HG02642 (cell line): ENCODE data around the gene NDUFA8.

ENCODE experiments used
- ATAC-seq: cut with Tn5 transposase; IDR thresholded peaks from one replicate; pipeline ENCODE4 v1.9.1; 2021; ENCODE audit warnings: mild to moderate bottlenecking; ENCODE audit not compliant: unreplicated experiment, poor library complexity

NDUFA8 gene

DNA sequence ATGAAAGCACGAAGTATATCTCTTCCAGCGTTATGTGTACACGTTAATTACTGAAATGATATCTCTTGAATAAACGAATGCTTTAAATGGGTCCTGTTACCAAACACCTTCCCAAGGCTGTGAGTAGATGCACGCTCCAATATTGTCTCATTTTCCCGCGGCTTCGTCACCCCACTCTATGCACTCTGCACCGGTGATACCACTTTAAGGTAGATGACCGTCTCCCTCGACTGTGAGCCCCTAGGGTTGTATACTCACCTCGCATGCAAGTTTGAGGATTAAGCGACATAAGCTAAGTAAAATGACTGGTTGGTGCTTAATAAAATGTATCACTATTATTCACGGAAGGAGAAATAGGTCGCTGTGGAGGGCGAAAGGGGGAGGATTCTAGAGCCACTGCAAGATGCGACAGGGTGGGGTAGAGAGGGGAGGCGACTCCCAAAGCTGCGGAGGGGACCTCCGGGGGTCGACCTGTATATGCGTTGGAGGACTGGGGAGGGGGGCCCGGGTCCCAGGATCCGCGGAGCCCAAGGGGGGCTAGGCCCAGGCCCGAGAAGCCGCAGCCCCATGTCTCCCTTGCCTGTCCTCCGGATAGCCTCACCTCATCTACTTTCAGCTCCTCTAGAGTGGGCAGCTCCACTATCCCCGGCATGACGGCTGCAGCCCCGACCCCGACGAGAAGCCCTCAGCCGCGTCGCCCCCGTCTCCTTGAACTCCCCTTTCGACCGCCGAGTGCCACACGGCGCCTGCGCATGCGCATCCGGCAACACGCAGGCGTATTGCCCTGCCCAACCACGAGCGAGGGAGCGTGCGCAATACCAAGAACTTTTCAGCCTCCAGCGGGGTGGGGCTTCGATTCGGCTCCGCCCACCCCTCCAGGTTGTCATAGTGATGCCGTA lies at the start of gene NDUFA8, which contains the start of gene MORN5:
Gene NDUFA8 (minus strand): TSS at position 754 of the 899 bp plus-strand sequence. CDS start 102 bp downstream, at position 652.
Gene MORN5 (plus strand): TSS at position 883 of the 899 bp plus-strand sequence. CDS start 65 bp downstream, outside the sequence.
- ATAC-seq, result peak; percentile 96

DNA sequence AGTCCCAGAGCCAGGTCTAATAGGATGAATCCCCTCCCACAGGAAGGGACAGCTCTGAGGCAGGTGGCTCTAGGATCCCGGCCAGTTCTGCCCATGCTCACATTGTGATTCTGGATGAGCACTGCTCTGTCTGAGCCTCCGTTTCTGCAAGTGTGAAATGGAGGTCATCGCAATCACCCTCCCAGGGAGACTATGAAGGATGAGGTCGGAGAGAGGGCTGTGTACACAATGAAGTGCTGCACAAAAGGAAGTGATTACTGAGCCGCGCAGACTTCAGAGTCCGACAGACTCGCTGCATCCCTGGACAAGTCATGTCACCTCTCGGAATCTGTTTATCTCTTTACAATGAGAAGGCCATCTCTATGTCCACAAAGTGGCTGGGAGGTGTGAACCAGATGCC lies 47.5 kb upstream of the NDUFA8 start:
- no peak for ATAC-seq

DNA sequence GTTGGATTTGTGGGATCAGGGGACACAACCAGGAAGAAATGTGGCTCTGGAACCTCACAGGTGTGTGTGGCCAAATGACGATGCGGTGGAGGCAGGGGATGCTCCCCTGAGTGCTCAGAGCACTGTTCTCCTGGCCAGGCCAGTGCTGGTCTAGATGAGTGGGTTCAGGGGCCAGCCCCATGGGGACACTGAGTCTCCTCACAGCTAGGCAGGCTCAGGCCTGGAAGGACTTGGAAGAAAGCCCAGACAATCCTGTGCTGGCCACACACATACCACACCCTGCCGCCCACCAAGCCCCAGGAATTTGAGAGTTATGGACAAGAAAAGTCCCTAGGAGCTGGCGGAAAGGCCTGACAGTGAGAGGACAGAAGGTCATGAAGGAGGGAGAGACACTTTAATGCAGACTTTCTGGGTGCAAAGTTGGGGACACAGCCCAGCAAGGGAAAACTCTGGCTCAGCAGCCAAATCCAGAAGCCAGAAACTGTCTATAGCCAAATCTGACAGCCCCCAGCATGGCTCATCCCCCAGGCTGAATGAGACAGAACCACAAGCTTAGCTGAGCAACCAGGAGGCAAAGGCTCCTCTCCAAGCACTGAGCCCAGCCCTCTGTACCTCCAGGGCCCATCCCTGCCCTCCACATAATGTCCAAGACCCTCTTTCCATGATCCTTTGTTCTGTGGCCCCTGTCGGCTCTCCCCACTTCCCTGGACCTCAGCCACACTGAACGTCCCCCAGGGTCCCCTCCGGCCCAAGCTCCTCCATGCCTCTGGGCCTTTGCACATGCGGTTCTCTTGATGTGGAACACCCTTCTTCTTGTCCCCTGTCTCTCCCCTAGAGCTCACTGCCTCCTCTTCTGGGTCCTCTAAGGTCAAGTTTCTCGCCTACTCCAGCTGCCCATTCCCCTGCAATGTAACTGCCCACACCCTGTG lies 46.8 kb upstream of the NDUFA8 start:
- no peak for ATAC-seq

DNA sequence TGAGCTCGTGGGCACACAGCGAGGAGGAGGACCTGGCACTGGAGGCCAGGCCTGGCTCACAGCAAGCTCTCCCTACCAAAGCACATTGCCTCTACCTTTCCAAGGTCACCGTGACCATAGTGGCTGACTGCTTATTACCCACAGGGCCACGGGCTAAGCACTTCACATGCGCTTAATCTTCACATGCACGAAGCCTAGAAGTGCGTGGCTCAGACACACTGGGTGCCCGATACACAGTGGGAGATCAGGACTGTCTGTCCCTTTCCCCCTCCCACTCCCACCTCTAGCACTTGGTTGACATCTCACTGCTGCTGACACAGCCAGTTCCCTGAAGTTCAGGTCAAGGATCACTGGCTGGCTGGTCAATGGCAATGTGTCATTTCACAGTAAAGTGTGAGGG lies 45.6 kb upstream of the NDUFA8 start:
- ATAC-seq, result no peak

DNA sequence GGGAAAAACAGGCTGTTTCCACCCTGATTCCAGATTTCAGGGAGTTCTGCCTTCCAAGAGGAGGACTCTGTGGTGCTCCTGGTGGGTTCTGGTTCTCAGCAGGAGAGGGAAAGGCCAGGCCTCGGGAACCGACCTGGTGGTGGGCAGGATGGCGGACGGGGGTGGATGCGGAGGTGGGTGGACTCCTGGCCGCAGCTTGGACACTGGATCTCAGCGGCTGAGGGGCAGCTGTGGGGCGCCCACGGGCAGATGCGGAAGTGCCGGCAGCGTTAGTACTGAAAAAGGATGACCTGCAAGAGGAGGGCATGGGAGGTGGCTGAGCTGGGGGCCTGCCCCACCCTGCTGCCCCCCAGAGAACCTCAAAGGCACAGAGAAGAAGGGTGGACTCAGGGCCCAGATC lies 44.9 kb upstream of the NDUFA8 start:
- ATAC-seq, result no peak

DNA sequence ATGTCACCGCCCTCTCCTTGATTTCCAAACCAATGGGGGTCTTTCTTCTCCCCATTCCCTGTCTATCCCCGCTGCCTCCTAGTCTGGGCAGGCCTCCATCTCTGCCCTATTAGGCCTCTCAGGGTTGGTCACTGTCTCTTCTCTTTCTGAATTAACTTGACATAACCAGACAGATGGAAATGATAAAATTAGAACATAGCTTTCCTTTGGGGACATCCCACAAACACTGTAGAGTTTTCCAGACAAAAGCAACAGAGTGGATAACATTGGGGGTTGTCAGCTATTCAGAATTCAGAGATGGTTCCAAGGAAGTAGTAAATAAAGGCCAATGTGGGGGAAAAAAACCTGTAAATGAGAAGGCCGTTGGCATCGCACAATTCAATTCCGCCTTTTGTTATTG lies 44.5 kb upstream of the NDUFA8 start:
- ATAC-seq, result no peak

DNA sequence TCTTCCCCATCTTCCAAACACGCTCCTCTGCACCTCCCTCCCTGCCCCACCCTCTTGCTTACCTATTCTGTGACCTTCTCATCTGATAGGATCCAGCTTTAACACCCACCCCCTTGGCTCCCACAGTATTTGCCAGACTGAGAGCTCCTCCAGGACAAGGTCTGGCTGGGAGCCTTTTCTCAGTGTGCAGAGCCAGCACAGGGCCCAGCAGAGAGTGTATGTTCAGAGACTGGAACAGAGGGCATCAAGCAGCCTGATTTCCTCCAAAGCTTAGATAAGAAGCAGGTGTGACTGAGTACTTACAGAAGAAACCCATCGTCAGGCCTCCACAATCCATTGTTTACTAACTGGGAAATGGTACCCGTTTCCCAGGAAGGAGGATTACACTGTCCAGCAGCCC lies 42.5 kb upstream of the NDUFA8 start:
- no peak for ATAC-seq

DNA sequence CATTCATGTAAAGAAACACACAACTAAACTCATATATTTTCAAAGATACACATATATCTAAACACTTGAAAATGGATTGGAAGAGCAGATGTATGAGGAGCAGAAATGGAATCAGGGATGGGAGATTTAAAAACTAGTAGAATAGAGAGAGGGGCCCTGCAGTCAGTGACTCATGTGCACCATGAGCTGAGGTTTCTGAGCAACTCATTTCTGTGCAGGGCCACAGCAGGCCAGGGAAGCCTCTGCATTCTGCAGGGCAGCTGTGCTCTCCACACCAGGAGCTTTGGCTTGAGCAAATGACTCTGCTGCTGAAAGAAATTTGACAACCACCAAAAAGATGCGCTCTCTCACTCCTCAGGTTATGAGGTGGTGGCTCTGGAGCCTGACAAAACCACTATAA lies 42.1 kb upstream of the NDUFA8 start:
- ATAC-seq, result no peak

DNA sequence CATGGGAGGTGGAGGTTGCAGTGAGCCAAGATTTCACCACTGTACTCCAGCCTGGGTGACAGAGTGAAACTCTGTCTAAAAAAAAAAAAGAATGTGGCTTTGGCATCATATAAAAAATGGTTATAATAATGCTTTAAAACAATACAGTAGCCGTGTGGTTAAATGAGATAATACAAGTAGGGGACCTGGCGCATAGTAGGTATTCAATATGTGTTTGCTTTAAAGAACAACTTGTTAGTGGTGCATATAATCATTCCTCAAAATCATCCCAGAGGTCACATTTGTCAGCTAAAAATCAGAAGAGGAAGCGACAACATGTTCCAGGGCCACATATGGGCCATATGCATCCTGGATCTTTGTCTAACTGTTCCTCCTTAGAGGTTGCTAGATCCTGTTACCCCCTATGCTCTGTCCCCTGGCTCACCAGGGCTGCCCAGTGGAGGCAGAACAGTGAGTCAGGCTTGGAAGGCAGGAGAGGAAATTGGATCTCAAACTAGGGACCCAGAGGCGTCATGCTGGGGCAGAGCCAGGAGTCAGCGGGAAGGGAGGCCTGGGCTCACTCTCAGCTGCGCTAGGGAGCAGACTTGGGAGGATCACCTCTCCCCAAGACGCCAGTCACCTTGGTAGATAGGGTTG lies 41.5 kb upstream of the NDUFA8 start:
- ATAC-seq, result no peak

DNA sequence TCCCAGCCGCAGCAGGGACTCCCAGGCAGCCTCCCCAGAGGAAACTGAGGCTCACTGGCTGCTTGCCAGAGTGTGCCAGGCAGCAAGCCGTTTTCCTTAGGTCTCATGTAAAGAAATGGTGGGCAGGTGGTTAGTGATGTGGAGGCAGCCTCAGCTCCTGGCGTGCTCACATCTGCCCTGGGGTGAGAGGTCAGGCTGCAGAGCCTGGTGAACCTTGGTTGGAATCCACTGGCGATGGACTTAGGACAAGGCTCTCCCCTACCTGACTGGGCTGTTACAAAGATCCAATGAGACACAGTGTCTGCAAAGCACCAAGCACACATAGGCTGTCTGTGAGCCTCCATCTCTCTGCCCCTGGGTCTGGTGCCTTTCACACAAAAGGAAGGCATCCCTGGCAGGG lies 38.3 kb upstream of the NDUFA8 start:
- ATAC-seq, result no peak

DNA sequence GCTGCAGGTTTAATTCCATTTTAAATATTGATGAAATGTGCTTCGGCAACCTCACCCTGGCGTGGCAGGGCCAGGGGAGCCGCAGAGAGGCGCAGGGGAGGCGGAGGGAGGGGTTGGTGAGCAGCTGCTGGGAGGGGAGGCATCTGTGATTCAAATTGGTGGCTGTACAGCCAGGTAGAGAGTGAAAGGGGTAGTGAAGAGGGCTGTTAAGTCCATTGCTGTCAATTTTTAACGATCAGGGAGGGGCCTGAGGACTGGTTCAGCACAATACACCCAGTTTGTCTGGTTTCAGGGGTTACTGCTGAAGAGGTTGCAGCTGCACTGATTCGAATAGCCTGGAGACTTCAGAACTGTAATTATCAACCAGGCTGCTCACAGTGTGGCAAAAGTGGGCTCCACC lies 37.8 kb upstream of the NDUFA8 start:
- no peak for ATAC-seq

DNA sequence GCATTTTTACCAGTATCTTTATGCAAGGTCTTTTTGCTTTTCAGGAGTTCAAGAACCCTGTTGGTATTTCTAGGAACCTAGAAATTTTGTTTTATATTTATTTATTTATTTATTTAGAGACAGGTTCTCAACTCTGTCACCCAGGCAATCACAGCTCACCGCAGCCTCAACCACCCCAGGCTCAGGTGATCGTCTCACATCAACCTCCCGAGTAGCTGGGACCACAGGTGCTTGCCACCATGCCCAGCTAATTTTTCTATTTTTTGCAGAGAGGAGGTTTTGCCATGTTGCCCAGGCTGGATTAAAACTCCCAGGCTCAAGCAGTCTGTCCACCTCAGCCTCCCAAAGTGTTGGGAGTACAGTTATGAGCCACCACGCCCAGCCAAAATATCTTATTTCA lies 36.3 kb upstream of the NDUFA8 start:
- no peak for ATAC-seq

DNA sequence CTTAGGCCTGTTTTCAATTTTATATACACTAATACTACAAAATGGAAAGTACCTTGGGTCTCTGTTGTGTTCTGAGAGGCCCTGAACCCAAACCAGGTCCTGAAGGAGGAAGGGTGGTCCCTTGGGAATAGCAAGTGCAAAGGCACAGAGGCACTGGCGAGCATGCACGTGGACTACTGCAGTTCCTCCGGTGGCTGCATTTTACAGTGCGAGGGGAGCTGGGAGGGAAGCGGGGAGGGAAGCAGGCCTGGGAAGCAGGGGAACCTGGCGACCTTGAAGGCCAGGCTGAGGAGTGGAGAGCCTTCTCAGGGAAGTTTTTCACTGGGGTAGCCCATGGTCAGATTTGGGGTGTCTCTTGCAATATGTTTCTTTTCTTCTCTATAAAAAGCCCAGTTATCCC lies 34.1 kb upstream of the NDUFA8 start:
- ATAC-seq, result no peak

DNA sequence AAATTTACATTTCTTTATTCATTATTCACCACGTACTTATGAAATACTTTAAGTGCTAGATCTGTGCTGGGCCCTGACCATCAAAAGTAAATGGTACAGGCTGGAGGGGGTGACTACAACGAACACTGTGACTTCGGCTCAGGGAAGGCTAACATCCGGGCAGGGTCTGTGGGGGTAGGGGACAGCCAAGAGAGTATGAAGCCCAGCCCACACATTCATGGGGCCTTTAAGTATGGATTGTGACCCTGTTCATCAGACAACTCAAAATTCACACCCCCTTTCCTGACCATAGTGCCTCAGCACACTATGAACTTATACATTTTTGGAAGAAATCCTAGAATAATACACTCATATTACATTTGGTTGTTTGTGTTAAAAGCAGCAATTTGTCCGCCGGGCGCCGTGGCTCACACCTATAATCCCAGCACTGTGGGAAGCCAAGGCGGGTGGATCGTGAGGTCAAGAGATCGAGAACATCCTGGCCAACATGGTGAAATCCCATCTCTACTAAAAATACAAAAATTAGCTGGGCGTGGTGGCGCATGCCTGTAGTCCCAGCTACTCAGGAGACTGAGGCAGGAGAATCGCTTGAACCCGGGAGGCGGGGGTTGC lies 33.4 kb upstream of the NDUFA8 start:
- no peak for ATAC-seq

DNA sequence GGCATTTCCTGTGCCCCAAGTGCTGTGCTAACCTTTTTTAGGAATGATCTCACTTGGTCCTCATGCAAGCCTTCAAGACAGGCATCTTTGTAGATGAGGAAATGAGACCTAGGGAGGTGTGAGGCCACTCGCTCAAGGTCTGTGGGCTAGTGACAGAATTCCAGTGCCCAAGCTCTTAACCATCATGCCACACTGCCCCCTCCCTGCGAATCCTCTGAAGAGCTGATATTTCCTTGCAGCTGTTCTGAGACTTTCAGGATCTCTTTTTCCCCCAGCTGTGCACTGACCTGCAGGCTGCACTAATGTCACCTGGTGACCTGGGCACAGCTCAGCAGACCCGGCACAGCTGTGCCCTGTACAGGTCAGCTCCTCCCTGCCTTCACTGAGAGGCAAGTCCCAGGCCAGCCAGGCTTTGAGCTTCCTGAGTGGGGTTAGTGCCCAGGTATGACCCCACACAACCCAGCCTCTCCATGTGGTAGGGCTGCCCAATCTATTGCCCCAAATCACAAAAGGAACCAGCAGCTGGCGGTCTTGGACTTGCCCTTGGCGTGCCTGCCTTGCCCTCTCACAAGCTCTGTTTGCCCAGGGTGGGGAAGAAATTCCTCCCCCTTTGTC lies 32.8 kb upstream of the NDUFA8 start:
- no peak for ATAC-seq

DNA sequence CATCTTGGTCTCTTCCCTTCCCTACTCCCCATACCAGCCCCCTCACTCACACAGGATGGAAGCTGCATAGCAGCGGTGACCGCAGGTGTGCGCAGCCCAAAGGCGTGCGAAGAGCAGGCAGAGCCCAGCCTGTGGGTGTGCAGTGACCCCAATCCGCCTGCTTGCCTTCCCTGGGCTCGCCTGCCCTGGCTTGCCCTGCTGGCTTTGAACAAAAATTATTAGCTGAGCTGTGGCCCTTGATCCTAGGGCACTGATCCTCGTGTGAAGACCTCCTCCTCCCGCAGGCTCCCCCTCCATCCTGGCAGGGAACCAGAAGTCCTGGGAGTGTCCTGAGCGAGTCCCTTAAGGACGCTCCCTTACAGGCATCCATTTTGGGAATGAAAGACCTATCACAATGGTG lies 32.0 kb upstream of the NDUFA8 start:
- no peak for ATAC-seq

DNA sequence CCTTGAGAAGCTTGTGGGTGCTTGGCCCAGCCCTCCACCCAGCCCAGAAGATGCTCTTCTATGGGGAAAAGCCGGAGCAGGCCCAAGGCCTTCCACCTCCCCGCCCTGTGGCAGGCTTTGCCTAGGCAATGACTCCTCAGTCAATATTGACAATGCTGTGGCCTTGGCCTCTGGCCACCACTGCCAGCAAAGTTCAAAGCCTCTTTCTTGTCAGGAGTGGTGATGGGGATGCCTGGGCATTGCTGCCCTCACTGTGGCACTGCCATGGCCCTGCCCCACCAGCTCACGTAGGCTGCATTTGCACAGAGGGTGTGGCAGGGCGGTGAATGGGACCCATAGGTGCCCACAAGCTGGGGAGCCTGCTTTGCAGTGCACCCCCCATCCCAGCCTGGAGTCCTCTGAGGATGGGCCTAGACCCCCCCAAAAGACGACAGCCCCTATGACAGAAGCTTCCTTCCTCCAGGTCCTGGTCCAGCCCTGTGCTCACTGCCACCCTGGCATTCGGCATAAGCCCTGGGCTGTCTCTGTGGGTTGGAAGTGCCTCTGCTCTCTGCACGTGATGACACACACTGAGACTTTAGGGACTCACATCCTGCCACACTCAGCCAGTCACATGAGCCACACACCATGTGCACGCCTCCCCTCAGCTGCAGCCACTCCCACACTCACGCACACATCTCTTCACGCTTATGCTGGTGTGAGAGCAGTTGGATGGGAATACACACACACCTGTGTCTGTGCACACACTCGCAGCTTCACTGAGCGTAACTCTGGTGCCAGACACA lies 31.2 kb upstream of the NDUFA8 start:
- no peak for ATAC-seq

DNA sequence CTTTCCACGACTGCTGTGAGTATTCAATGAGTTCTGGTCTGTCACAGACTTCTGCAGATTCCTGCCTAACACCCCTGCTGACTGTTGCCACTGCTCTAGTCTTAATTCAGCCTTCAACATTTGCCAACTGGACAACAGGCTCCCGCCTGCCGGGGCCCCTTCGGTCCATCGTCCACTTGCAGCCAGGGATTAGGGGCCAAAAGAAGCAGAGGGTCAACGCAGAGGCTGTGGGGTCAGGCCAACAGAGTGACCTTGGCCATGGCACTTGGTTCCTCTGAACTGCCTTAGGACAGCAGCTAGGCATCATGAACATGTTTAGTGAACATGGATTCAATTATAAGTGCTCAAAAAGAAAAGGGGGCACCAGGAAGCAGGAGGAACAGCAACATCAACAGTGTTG lies 28.8 kb upstream of the NDUFA8 start:
- no peak for ATAC-seq
